Progenitor cell of endocrine pancreas (in vitro differentiated cells): ENCODE measurements around the gene EHD2. TPM values are rescaled to one million over a fixed set of nuclear protein-coding genes. Genes with fewer than 3 reads are reported as not detected.

Experiments used
- DNase-seq: peaks from one replicate; pipeline ENCODE4 v3.0.0; 2021; ENCODE audit warnings: low spot score; ENCODE audit not compliant: unreplicated experiment
- H3K27ac Mint-ChIP-seq: 2 replicates; pipeline ENCODE4 v1.8.0; 2021; ENCODE audit warnings: mild to moderate bottlenecking, moderate library complexity, mixed read lengths
- H3K27me3 Mint-ChIP-seq: 2 replicates; pipeline ENCODE4 v1.8.0; 2021; ENCODE audit warnings: mixed read lengths
- H3K36me3 Mint-ChIP-seq: 2 replicates; pipeline ENCODE4 v1.8.0; 2022; ENCODE audit warnings: mixed read lengths; ENCODE audit not compliant: insufficient read depth
- H3K4me1 Mint-ChIP-seq: 2 replicates; pipeline ENCODE4 v1.8.0; 2021; ENCODE audit warnings: low read depth, mixed read lengths
- H3K4me3 Mint-ChIP-seq: 2 replicates; pipeline ENCODE4 v1.8.0; 2021; ENCODE audit warnings: low read depth, mild to moderate bottlenecking, moderate library complexity, mixed read lengths
- H3K9me3 Mint-ChIP-seq: 2 replicates; pipeline ENCODE4 v1.8.0; 2021; ENCODE audit warnings: low read depth, mixed read lengths
- total RNA-seq: library from RNA; stranded (reverse); gene quantifications from 2 replicates; pipeline ENCODE4 v1.2.1, GENCODE V29; 2021
- TF ChIP-seq, protein P1 (sequence below): fragments of 200-600 bp; sonication (generic); IDR thresholded peaks from one replicate; pipeline ENCODE4 v1.5.0; 2021; ENCODE audit warnings: antibody characterized with exemption, mild to moderate bottlenecking; ENCODE audit not compliant: unreplicated experiment

EHD2 gene
- total RNA-seq, 1 donor from 2014 or later, result 0.41 TPM

DNA sequence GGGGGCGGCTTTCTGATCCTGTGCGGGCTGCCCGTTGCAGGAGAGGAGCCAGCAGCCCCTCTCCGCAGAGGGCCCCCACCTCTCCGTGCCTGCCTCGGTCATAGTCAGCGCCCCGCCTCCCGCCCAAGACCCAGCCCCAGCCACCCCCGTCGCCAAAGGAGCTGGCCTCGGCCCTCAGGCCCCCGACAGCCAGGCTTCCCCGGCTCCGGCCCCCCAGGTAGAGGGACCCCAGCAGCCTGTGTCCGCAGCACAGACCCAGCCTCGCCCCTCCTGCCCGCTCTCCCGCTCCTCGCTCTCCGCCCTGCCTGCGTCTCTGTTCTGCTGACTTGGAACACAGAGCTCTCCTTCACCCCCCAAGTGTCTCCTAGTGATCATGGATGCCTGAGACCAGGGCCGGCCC, 31.3 kb upstream of the EHD2 start:
- DNase-seq, result no peak
- Mint-ChIP-seq H3K4me1 (peaks cover 2% of the 10 kb centered on the region), H3K27me3 (no peaks in the 10 kb centered on the region), H3K36me3 (peaks cover 16% of the 10 kb centered on the region), H3K9me3 (no peaks in the 10 kb centered on the region), H3K27ac (no peak overlapping the region), H3K4me3 (no peak overlapping the region)
- TF ChIP-seq, protein P1, sequence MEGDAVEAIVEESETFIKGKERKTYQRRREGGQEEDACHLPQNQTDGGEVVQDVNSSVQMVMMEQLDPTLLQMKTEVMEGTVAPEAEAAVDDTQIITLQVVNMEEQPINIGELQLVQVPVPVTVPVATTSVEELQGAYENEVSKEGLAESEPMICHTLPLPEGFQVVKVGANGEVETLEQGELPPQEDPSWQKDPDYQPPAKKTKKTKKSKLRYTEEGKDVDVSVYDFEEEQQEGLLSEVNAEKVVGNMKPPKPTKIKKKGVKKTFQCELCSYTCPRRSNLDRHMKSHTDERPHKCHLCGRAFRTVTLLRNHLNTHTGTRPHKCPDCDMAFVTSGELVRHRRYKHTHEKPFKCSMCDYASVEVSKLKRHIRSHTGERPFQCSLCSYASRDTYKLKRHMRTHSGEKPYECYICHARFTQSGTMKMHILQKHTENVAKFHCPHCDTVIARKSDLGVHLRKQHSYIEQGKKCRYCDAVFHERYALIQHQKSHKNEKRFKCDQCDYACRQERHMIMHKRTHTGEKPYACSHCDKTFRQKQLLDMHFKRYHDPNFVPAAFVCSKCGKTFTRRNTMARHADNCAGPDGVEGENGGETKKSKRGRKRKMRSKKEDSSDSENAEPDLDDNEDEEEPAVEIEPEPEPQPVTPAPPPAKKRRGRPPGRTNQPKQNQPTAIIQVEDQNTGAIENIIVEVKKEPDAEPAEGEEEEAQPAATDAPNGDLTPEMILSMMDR, result no peak

- Mint-ChIP-seq H3K27ac (peak overlapping the region; percentile 74), H3K36me3 (peaks cover 14% of the 10 kb centered on the region)
These were observed 30.3 kb upstream of the EHD2 start for GRCh38 chr19:47682939-47683338.

DNA sequence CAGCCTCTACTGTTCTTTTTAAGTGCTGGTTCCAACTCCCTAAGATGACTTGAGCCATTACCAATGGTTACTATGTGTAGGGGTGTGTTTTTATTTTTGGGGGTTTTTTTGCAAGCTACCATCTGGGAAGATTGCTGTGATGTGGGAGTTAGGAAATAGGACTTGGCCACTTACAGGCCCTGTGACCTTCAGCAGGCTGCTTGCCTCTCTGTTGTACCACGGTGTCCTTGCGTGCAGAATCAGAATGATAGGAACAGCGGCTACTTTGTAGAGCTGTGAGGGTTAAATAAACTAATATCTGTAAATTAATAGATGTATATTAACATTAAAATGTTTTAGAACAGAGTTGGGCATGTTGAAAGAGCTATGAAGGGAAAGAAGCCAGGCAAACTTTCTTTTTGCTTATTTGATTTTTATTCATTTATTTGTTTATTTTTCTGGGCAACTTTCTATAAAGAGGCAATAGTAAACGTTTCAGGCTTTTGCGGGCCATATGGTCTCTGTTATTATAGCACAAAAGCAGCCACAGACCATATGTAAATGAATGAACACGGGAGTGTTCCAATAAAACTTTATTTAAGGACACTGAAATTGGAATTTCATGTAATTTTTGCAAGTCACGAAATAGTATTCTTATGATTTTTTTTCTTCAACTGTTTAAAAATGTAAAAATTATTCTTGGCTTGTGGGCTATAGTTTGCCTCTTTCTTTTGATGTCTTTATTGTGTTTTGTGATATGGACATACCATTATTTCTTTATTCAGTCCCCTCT, 26.4 kb upstream of the EHD2 start:
- peaks cover 2% of the 10 kb centered on the region for H3K4me1 Mint-ChIP-seq
- no peak for DNase-seq
- H3K27ac Mint-ChIP-seq, result no peak overlapping the region
- H3K36me3 Mint-ChIP-seq, result peaks cover 20% of the 10 kb centered on the region
- H3K9me3 Mint-ChIP-seq, result no peaks in the 10 kb centered on the region
- TF ChIP-seq, protein P1, result no peak
- H3K4me3 Mint-ChIP-seq, result no peak overlapping the region
- H3K27me3 Mint-ChIP-seq, result no peaks in the 10 kb centered on the region

More at GRCh38 chr19:47682939-47683338, 30.3 kb upstream of the EHD2 start:
- Mint-ChIP-seq H3K4me3 (no peak overlapping the region), H3K27me3 (no peaks in the 10 kb centered on the region), H3K4me1 (peaks cover 2% of the 10 kb centered on the region), H3K9me3 (no peaks in the 10 kb centered on the region)
- TF ChIP-seq, protein P1, result no peak
- DNase-seq, result no peak

- Mint-ChIP-seq H3K4me1 (peaks cover 2% of the 10 kb centered on the region), H3K27ac (peak overlapping the region; percentile 47), H3K4me3 (no peak overlapping the region), H3K36me3 (peaks cover 20% of the 10 kb centered on the region), H3K9me3 (no peaks in the 10 kb centered on the region), H3K27me3 (no peaks in the 10 kb centered on the region)
- no peak for DNase-seq
- TF ChIP-seq, protein P1, result no peak
These were observed 25.3 kb upstream of the EHD2 start for GRCh38 chr19:47687906-47688305.

- Mint-ChIP-seq H3K36me3 (peaks cover 15% of the 10 kb centered on the region), H3K4me3 (no peak overlapping the region), H3K27ac (no peak overlapping the region), H3K9me3 (no peaks in the 10 kb centered on the region), H3K27me3 (no peaks in the 10 kb centered on the region), H3K4me1 (no peaks in the 10 kb centered on the region)
- TF ChIP-seq, protein P1, result no peak
- no peak for DNase-seq
These were observed 22.1 kb upstream of the EHD2 start for GRCh38 chr19:47691090-47691489.
